SK-N-SH (cell line): Measurements from ENCODE around the gene AP3D1. TPM values are rescaled to one million over a fixed set of nuclear protein-coding genes. Genes with fewer than 3 reads are reported as not detected.

Experiments used
- CTCF ChIA-PET: fragments of 300-600, 350-600 bp; formaldehyde crosslinking; extraction: SDS; loops from one replicate; lab custom pipeline; 2021; lab: Yijun Ruan, JAX
- POLR2A ChIA-PET: fragments of 350-600 bp; sonication (Branson Sonifier 250); formaldehyde crosslinking; extraction: SDS; loops from one replicate; lab custom pipeline; 2020; ENCODE audit warnings: antibody characterized with exemption, inconsistent platforms; lab: Yijun Ruan, JAX
- DNase-seq: peaks from one replicate; pipeline ENCODE4 v3.0.0; 2012
- H2AFZ ChIP-seq: fragments of 200-600 bp; sonication (generic); 2 replicates; pipeline ENCODE4 v1.8.1; 2016; ENCODE audit warnings: antibody characterized with exemption, mild to moderate bottlenecking, low read depth
- H3F3A ChIP-seq: fragments of 200-600 bp; sonication (generic); replicated peaks from 2 replicates; pipeline ENCODE3; 2016; ENCODE audit warnings: antibody characterized with exemption, mild to moderate bottlenecking; ENCODE audit not compliant: insufficient read depth
- H3K27ac ChIP-seq, 2 experiments: fragments of 200-500 bp in 1 of 2; fragments of 200-600 bp in 1 of 2; sonication (Bioruptor generic) in 1 of 2; sonication (generic), shearing (Covaris generic) in 1 of 2; 2 replicates each; pipeline versions ENCODE4 v1.5.1 to v1.6.1; 2014 to 2016; ENCODE audit warnings: low read depth in 2 of 2, inconsistent platforms in 1 of 2, low read length in 1 of 2, mild to moderate bottlenecking in 1 of 2, mixed read lengths in 1 of 2
- H3K27me3 ChIP-seq: fragments of 200-600 bp; sonication (generic), shearing (Covaris generic); 2 replicates; pipeline ENCODE4 v1.6.1; 2016; ENCODE audit warnings: mixed run types; ENCODE audit not compliant: insufficient read depth
- H3K36me3 ChIP-seq, 2 experiments: fragments of 200-500 bp in 1 of 2; fragments of 200-600 bp in 1 of 2; sonication (Bioruptor generic) in 1 of 2; sonication (generic) in 1 of 2; replicated peaks in 1 of 2; 2 replicates each; pipeline versions ENCODE3 to v1.5.1; 2014 to 2016; ENCODE audit warnings: low read length in 1 of 2, mild to moderate bottlenecking in 1 of 2; ENCODE audit not compliant: insufficient read depth in 2 of 2, control insufficient read depth in 1 of 2
- H3K4me1 ChIP-seq, 2 experiments: fragments of 200-500 bp in 1 of 2; fragments of 200-600 bp in 1 of 2; sonication (Bioruptor generic) in 1 of 2; sonication (generic), shearing (Covaris generic) in 1 of 2; 2 replicates each; pipeline versions ENCODE4 v1.5.1 to v1.6.1; 2014 to 2016; ENCODE audit warnings: low read depth in 1 of 2, low read length in 1 of 2, mixed run types in 1 of 2; ENCODE audit not compliant: insufficient read depth in 2 of 2, control insufficient read depth in 1 of 2
- H3K4me2 ChIP-seq: fragments of 200-600 bp; sonication (generic), shearing (Covaris generic); 2 replicates; pipeline ENCODE4 v1.6.1; 2017; ENCODE audit warnings: mixed run types
- H3K4me3 ChIP-seq, 2 experiments: fragments of 200-500 bp in 1 of 2; fragments of 200-600 bp in 1 of 2; sonication (Bioruptor generic) in 1 of 2; sonication (generic), shearing (Covaris generic) in 1 of 2; 2 replicates each; pipeline versions ENCODE4 v1.5.1 to v1.8.1; 2014 to 2016; ENCODE audit warnings: low read depth in 2 of 2, inconsistent platforms in 1 of 2, low read length in 1 of 2, mild to moderate bottlenecking in 1 of 2, mixed read lengths in 1 of 2, moderate library complexity in 1 of 2
- H3K79me2 ChIP-seq: fragments of 200-600 bp; sonication (generic); 2 replicates; pipeline ENCODE4 v1.8.1; 2017; ENCODE audit warnings: mild to moderate bottlenecking; ENCODE audit not compliant: insufficient read depth
- H3K9ac ChIP-seq: fragments of 200-600 bp; sonication (generic); 2 replicates; pipeline ENCODE4 v1.6.1; 2017; ENCODE audit warnings: mixed run types
- H3K9me2 ChIP-seq: fragments of 200-600 bp; sonication (generic); 2 replicates; pipeline ENCODE4 v1.6.1; 2017; ENCODE audit warnings: mixed run types
- H3K9me3 ChIP-seq: fragments of 200-600 bp; sonication (generic); 2 replicates; pipeline ENCODE4 v1.6.1; 2017; ENCODE audit warnings: mixed run types, mild to moderate bottlenecking, moderate library complexity
- H4K20me1 ChIP-seq: fragments of 200-600 bp; sonication (generic); 2 replicates; pipeline ENCODE4 v1.6.1; 2017; ENCODE audit warnings: mild to moderate bottlenecking, mixed run types; ENCODE audit not compliant: insufficient read depth
- CHD2 ChIP-seq: fragments of 150-350 bp; IDR thresholded peaks from 2 replicates; pipeline ENCODE4 v1.6.1; 2018; ENCODE audit warnings: low read length; ENCODE audit not compliant: partially characterized antibody
- EZH2phosphoT487 ChIP-seq: fragments of 200-600 bp; sonication (generic); IDR thresholded peaks from 2 replicates; pipeline ENCODE4 v1.6.1; 2017; ENCODE audit warnings: low read depth, mixed run types, mild to moderate bottlenecking, antibody characterized with exemption, moderate library complexity, borderline replicate concordance
- FOXJ3 ChIP-seq: sonication (generic); formaldehyde crosslinking; IDR thresholded peaks from 2 replicates; pipeline ENCODE4 v1.5.1; 2020; ENCODE audit warnings: mild to moderate bottlenecking, missing genetic modification reagents
- FOXM1 ChIP-seq: IDR thresholded peaks from 2 replicates; pipeline ENCODE4 v1.4.0; 2012; ENCODE audit warnings: low read depth, mild to moderate bottlenecking
- GABPA ChIP-seq: IDR thresholded peaks from 2 replicates; pipeline ENCODE4 v1.4.0; 2012; ENCODE audit warnings: low read depth, mild to moderate bottlenecking
- MAX ChIP-seq: IDR thresholded peaks from 2 replicates; pipeline ENCODE4 v1.4.0; 2012; ENCODE audit warnings: low read depth
- MXI1 ChIP-seq: IDR thresholded peaks from 2 replicates; pipeline ENCODE4 v1.6.1; 2012; ENCODE audit warnings: mild to moderate bottlenecking, low read depth, low read length, improper control_type of control experiment
- POLR2AphosphoS5 ChIP-seq: IDR thresholded peaks from 2 replicates; pipeline ENCODE4 v1.6.1; 2012; ENCODE audit warnings: low read depth, low read length
- RAD21 ChIP-seq: IDR thresholded peaks from 2 replicates; pipeline ENCODE4 v1.6.1; 2012; ENCODE audit warnings: mild to moderate bottlenecking, low read length
- RFX5 ChIP-seq: IDR thresholded peaks from 2 replicates; pipeline ENCODE4 v1.6.1; 2012; ENCODE audit warnings: mild to moderate bottlenecking, improper control_type of control experiment, low read length
- RXRA ChIP-seq: IDR thresholded peaks from 2 replicates; pipeline ENCODE4 v1.4.0; 2012; ENCODE audit warnings: low read depth, mild to moderate bottlenecking, borderline replicate concordance
- SIN3A ChIP-seq: IDR thresholded peaks from 2 replicates; pipeline ENCODE4 v1.6.1; 2012; ENCODE audit warnings: low read depth, mild to moderate bottlenecking, low read length, moderate library complexity, borderline replicate concordance
- SMC3 ChIP-seq: IDR thresholded peaks from 2 replicates; pipeline ENCODE4 v1.6.1; 2012; ENCODE audit warnings: low read depth, low read length, improper control_type of control experiment
- USF1 ChIP-seq: IDR thresholded peaks from 2 replicates; pipeline ENCODE4 v1.4.0; 2012; ENCODE audit warnings: low read depth, borderline replicate concordance
- WGBS: methylation state at CpG from one replicate; pipeline ENCODE4 v1.1.6; 2017; ENCODE audit warnings: low lambda C conversion rate; 5-methylcytosine and 5-hydroxymethylcytosine counted together
- polyA plus RNA-seq, 3 experiments: library from polyadenylated mRNA; depleted of rRNA; stranded (reverse); fragments of >200 nt; gene quantifications; 2 replicates each; pipeline ENCODE4 v1.2.3, GENCODE V29; 2012
- TF ChIP-seq, protein P1 (sequence below): fragments of 150-350 bp; IDR thresholded peaks from 2 replicates; pipeline ENCODE4 v1.6.1; 2016; ENCODE audit warnings: mild to moderate bottlenecking, low read depth, low read length
- TF ChIP-seq, protein P2 (sequence below): IDR thresholded peaks from 2 replicates; pipeline ENCODE4 v1.4.0; 2012; ENCODE audit warnings: low read depth, borderline replicate concordance
- TF ChIP-seq, protein P3 (sequence below): IDR thresholded peaks from 2 replicates; pipeline ENCODE4; 2012

Gene AP3D1
- polyA plus RNA-seq, 1 of the 3 experiments (the other 2 are of a cell fraction): 127 TPM

- H3K27ac ChIP-seq: no peak overlapping the region
- CTCF ChIA-PET: interaction anchor here (1.3 kb wide), 1 partner anchor 9 kb away, joined by 3 read pairs; no protein-coding TSS in a partner anchor
- 97% methylated on average over 16 of the region's 31 CpGs for WGBS
These were observed 42.1 kb downstream of the AP3D1 start for GRCh38 chr19:2109046-2109864.

More at GRCh38 chr19:2109046-2109864, 42.1 kb downstream of the AP3D1 start:
- no peaks in the 10 kb centered on the region for H3K4me1 ChIP-seq
- peaks cover 4% of the 10 kb centered on the region for H3F3A ChIP-seq
- no peak overlapping the region for H3K9ac ChIP-seq
- H3K79me2 ChIP-seq: peaks cover 22% of the 10 kb centered on the region
- H3K9me3 ChIP-seq: no peaks in the 10 kb centered on the region
- H4K20me1 ChIP-seq: peaks cover 5% of the 10 kb centered on the region
- no peak overlapping the region for H3K4me3 ChIP-seq
- H2AFZ ChIP-seq: no peak overlapping the region
- TF ChIP-seq MAX: no peak
- no peak for TF ChIP-seq EZH2phosphoT487
- TF ChIP-seq RAD21: no peak
- TF ChIP-seq, protein P1, sequence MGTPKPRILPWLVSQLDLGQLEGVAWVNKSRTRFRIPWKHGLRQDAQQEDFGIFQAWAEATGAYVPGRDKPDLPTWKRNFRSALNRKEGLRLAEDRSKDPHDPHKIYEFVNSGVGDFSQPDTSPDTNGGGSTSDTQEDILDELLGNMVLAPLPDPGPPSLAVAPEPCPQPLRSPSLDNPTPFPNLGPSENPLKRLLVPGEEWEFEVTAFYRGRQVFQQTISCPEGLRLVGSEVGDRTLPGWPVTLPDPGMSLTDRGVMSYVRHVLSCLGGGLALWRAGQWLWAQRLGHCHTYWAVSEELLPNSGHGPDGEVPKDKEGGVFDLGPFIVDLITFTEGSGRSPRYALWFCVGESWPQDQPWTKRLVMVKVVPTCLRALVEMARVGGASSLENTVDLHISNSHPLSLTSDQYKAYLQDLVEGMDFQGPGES: no peak
- no peak for TF ChIP-seq SMC3
- no peak for TF ChIP-seq RFX5
- no peak for TF ChIP-seq GABPA
- no peak for TF ChIP-seq POLR2AphosphoS5
- TF ChIP-seq RXRA: no peak
- TF ChIP-seq, protein P2, sequence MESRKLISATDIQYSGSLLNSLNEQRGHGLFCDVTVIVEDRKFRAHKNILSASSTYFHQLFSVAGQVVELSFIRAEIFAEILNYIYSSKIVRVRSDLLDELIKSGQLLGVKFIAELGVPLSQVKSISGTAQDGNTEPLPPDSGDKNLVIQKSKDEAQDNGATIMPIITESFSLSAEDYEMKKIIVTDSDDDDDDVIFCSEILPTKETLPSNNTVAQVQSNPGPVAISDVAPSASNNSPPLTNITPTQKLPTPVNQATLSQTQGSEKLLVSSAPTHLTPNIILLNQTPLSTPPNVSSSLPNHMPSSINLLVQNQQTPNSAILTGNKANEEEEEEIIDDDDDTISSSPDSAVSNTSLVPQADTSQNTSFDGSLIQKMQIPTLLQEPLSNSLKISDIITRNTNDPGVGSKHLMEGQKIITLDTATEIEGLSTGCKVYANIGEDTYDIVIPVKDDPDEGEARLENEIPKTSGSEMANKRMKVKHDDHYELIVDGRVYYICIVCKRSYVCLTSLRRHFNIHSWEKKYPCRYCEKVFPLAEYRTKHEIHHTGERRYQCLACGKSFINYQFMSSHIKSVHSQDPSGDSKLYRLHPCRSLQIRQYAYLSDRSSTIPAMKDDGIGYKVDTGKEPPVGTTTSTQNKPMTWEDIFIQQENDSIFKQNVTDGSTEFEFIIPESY: no peak
- no peak for TF ChIP-seq FOXM1
- TF ChIP-seq, protein P3, sequence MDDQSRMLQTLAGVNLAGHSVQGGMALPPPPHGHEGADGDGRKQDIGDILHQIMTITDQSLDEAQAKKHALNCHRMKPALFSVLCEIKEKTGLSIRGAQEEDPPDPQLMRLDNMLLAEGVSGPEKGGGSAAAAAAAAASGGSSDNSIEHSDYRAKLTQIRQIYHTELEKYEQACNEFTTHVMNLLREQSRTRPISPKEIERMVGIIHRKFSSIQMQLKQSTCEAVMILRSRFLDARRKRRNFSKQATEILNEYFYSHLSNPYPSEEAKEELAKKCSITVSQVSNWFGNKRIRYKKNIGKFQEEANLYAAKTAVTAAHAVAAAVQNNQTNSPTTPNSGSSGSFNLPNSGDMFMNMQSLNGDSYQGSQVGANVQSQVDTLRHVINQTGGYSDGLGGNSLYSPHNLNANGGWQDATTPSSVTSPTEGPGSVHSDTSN: no peak
- TF ChIP-seq SIN3A: no peak
- TF ChIP-seq MXI1: no peak
- no peak for TF ChIP-seq FOXJ3 (CRISPR knock-in tag)
- TF ChIP-seq USF1: no peak
- no peak for TF ChIP-seq CHD2
- H3K36me3 ChIP-seq: peaks cover 16 to 65% of the 10 kb centered on the region in 2 experiments
- no peaks in the 10 kb centered on the region for H3K27me3 ChIP-seq
- no peaks in the 10 kb centered on the region for H3K9me2 ChIP-seq
- POLR2A ChIA-PET: no interaction called here
- no peak for DNase-seq
- H3K4me2 ChIP-seq: no peak overlapping the region
